Adrenal gland (tissue), 5 donors: ENCODE measurements around the gene EFS.

Experiments
- POLR2A ChIP-seq, 2 donors: fragments of 450-650 bp; IDR thresholded peaks; one replicate each; pipeline ENCODE4 v1.6.1; 2017; ENCODE audit warnings: antibody characterized with exemption in 2 of 2, mild to moderate bottlenecking in 2 of 2, moderate library complexity in 1 of 2
- TF ChIP-seq, protein P1 (sequence below), 6 experiments: fragments of 450-650 bp in 4 of 6; fragments of 200-600 bp in 2 of 6; sonication (generic) in 1 of 6; IDR thresholded peaks; 1 replicate in 5 of 6; 2 replicates in 1 of 6; pipeline versions ENCODE4 v1.5.1 to v1.8.0; 2016 to 2021; ENCODE audit warnings: antibody characterized with exemption in 6 of 6, mild to moderate bottlenecking in 2 of 6, moderate library complexity in 1 of 6
- donor health status: DM: no; HTN: no; CAD: no.

DNA sequence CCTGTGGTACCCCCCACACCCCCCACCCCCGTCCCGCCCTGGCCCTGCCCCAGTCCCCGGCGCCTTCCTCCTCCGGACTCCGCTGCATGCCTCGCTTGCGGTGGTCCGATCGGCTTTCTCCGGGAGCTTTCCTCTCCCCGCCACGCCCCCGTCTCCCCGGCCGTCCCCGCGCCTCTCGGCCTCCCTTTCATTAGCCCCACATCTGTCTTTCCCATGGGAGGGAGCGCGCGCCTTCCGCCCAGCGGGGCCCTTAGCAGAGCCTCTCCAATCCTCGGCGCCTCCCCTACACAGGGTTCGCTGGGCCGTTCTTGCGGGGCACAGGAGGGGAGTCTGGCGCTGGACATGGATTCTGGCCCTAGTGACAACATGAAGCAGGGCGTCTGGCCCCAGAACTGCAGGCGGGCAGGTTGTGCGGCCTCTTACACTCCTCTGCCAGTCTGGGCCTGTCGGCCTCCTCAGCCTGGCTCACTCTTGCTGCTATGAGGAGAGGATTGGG, 1.5 kb upstream of the EFS start:
- TF ChIP-seq, protein P1, sequence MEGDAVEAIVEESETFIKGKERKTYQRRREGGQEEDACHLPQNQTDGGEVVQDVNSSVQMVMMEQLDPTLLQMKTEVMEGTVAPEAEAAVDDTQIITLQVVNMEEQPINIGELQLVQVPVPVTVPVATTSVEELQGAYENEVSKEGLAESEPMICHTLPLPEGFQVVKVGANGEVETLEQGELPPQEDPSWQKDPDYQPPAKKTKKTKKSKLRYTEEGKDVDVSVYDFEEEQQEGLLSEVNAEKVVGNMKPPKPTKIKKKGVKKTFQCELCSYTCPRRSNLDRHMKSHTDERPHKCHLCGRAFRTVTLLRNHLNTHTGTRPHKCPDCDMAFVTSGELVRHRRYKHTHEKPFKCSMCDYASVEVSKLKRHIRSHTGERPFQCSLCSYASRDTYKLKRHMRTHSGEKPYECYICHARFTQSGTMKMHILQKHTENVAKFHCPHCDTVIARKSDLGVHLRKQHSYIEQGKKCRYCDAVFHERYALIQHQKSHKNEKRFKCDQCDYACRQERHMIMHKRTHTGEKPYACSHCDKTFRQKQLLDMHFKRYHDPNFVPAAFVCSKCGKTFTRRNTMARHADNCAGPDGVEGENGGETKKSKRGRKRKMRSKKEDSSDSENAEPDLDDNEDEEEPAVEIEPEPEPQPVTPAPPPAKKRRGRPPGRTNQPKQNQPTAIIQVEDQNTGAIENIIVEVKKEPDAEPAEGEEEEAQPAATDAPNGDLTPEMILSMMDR (IDR thresholded peaks at IDR 0.05) = no peak
- TF ChIP-seq POLR2A (IDR thresholded peaks at IDR 0.05) = no peak
